AG09319 (cell line): ENCODE results near the gene RAB4A.

Source experiments
- DNase-seq: peaks from one replicate; pipeline ENCODE4 v3.0.0-alpha.2; 2010; ENCODE audit warnings: low read depth; ENCODE audit errors: extremely low read depth
- TF ChIP-seq, protein P1 (sequence below): IDR thresholded peaks from 2 replicates; pipeline ENCODE4 v1.5.1; 2011; ENCODE audit warnings: low read depth, mild to moderate bottlenecking, inconsistent platforms, low read length, moderate library complexity

The RAB4A gene

DNA sequence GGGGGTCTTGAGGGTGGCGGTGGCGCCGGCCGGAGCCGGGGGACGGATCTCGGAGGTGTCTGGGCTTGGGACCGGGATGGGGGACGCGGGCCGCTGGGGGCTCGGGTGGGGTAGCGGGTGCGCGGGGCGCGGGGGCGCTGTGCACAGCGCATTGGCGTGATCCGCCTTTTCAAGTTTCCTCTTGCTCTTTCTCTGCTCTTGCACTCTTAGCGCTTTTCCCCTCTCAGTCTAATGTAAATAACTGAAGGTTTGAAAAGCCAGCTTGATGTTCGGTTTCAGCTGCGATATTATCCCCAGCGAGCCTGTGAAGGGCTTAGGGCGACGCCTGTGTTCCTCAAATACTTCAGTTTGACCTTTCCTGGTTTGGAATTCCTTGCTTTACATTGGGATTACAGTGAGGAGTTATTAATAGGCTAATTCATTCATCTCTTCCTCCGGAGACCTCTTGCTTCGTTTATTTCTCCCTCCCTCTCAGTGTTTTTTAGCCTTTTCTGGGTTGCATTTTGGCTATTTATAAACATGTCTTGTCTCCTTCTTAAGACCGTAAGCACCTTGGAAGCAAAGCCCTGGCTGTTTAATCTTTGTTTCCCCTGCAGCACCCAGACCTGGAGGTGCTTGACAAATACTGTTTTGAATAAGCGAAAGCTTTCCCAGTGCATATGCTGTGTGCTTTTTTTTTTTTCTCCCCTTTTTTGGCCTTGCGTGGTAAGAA, 693 bp downstream of the RAB4A start:
- DNase-seq = no peak
- TF ChIP-seq, protein P1, sequence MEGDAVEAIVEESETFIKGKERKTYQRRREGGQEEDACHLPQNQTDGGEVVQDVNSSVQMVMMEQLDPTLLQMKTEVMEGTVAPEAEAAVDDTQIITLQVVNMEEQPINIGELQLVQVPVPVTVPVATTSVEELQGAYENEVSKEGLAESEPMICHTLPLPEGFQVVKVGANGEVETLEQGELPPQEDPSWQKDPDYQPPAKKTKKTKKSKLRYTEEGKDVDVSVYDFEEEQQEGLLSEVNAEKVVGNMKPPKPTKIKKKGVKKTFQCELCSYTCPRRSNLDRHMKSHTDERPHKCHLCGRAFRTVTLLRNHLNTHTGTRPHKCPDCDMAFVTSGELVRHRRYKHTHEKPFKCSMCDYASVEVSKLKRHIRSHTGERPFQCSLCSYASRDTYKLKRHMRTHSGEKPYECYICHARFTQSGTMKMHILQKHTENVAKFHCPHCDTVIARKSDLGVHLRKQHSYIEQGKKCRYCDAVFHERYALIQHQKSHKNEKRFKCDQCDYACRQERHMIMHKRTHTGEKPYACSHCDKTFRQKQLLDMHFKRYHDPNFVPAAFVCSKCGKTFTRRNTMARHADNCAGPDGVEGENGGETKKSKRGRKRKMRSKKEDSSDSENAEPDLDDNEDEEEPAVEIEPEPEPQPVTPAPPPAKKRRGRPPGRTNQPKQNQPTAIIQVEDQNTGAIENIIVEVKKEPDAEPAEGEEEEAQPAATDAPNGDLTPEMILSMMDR = peak; percentile 15; the same call in 1 of the 2 replicates

- TF ChIP-seq, protein P1 = no peak
- DNase-seq = no peak
These were observed 1.6 kb downstream of the RAB4A start for GRCh38 chr1:229272164-229273158.

GRCh38 chr1:229273507-229274232, 2.8 kb downstream of the RAB4A start:
- TF ChIP-seq, protein P1 = no peak
- DNase-seq = no peak

GRCh38 chr1:229275005-229275404, 4.1 kb downstream of the RAB4A start:
- no peak for DNase-seq
- TF ChIP-seq, protein P1 = no peak

DNA sequence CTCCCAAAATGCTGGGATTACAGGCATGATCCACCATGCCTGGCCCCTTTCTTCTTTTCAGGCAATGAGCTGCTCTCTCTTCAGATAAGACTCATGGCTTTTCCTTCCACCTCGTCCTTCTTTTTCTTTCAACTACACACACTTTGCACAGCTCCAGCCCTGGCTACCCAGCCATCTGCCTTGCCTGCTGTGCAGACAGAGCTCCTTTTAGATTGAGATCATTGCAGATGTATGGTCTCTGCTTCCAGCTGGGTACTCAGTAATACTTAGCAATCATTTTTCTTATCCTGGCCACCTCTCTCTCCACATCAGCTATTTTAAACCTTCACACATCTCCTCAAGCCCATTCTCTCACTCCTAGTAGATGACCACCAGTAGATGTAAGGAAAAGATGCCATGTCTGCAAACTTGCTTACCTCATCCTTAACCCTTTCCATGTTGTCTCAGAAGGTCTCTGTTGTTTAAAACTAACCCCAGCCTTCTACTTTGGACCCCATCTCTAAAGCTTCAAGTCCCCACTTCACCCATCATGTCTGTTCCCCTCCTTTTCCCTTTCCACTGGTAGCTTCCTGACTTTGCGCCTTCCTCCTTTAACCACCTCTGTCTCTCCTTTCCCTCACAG, 7.3 kb downstream of the RAB4A start:
- no peak for DNase-seq
- TF ChIP-seq, protein P1 = no peak

- TF ChIP-seq, protein P1 = no peak
- DNase-seq = no peak
These were observed 8.3 kb downstream of the RAB4A start for GRCh38 chr1:229279242-229279641.
